HS-5 (cell line): ENCODE data around the gene RBMS1.

Source experiments
- DNase-seq: peaks from one replicate; pipeline ENCODE4 v3.0.0-alpha.2; 2012; ENCODE audit warnings: low read depth

The RBMS1 gene

DNA sequence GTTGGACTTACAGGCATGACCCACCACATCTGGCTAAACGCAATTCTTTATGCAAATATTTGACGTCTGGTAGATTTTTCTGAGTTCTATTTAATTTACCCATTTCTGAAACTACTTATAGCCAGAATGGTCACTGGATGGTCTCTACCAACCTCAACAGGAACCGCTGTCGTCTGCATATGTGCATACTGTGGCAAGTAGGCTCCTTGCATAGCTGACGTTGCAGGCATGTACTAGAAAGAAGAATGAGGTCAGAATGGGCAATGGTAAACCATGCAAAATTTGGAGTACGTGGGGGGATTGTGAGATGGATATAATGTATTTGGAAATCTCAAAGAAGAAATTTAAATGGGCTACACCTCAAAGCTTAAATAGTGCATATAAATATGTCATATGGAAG lies 216.5 kb downstream of the RBMS1 start:
- DNase-seq: no peak

GRCh38 chr2:160275656-160276055 lies 218.0 kb downstream of the RBMS1 start:
- no peak for DNase-seq

GRCh38 chr2:160271171-160272086 lies 222.2 kb downstream of the RBMS1 start:
- no peak for DNase-seq

- DNase-seq: no peak
These were observed 223.0 kb downstream of the RBMS1 start for GRCh38 chr2:160270571-160271113.

DNA sequence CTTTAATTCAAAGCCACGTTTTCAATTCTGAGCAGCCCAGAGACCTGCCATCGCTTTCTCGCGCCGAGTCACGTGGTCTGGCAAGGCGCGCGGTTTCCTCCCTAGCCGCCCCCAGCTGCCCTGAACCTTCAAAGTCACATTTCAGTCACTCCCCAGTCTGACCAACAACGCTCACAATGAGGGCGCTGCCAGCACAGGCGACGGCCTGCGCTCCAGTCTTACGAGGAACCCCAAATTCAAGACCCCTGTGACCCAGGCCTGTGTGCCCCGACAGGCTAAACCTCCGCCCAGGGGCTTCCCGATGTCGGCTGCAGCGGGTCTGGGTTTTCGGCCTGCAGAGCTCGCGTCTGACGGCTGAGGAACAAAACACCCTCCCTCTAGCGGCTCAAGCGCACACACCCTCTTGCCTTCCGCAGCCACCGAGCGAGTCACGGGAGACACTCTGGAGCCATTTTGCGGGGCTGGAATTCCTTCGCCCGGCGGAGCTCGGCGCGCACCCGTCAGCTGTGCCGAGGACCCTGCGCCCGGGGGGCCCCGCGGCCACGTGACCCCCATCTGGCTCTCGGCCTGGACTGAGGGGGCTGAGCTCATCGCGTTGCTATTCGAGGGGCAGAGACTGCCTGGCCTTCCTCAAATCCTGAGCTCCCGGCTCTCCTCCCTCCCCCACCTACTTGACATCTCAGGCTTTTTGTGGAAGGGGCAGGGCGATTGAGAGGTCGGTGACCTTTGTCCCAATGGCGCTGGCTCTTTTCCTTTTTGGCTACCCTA lies 223.6 kb downstream of the RBMS1 start:
- DNase-seq: peak; percentile 79

DNA sequence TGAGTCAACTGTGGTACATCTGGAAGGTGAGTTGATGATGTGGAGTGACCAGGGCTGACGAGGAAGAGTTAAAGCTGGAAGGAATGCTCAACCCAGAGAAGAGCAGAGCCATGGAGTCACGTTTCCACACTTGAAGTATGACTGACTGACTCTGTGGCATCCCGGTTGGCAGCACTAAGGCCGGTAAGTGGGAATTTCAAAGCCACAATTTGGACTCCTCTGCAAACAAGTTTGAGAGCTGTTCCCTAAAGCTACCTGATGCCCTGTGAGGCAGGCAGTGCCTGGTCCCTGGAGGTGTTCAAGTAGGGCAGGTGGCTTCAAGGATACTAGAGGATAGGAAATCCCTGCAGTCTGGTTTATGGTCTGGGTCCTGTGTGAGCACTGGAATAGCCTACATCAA lies 224.2 kb downstream of the RBMS1 start:
- DNase-seq: no peak

DNA sequence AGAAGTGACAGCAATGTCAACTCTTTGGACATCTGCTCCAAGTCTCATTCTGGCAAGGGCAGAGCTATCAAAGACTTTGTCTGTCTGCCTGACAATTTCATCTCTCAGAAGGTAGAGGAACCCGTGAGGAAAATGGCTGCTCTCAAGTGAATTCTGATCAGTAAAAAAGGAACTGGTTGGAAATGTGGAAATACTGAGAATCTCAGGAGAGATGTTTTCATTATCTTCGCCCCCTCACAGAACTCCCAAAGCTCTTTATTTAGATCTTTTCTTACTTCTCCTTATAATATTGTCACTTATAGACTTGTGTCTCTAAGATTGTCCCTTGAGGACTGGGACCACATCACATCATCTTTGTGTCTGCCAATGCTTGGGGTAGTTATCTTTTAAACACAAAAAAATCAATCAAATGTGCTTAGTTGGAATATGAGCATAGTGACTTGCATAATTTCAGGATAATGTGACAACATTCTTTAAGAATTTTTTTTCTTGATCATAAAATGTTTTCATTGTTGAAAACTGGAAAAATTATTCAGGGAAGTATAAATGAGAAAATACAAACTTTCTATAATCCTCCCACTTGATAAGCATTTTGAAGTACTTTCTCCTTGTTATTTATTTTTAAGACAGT lies 225.3 kb downstream of the RBMS1 start:
- DNase-seq: no peak

- DNase-seq: no peak
These were observed 225.9 kb downstream of the RBMS1 start for GRCh38 chr2:160267692-160268091.

DNA sequence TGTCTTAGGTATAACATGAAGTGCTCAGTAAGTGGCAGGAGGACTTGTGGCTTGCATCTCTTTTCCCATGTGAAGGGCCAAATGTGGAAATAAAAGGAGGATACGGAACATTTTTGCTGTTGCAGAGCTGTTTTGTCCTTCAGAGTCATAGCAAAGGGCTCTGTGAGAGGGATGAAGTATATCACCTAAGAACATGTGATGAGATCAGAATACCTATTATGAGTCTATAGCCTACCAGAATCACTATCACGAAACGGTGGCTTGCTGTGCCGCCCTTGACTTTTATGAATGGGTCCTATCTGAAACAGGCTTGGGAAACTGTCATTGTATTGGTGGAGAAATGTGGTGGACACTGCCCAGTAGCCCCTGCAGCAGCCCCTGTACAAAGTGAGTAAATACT lies 226.6 kb downstream of the RBMS1 start:
- DNase-seq: no peak

- no peak for DNase-seq
These were observed 227.5 kb downstream of the RBMS1 start for GRCh38 chr2:160266037-160266551.

GRCh38 chr2:160264308-160264707 lies 229.3 kb downstream of the RBMS1 start:
- no peak for DNase-seq

DNA sequence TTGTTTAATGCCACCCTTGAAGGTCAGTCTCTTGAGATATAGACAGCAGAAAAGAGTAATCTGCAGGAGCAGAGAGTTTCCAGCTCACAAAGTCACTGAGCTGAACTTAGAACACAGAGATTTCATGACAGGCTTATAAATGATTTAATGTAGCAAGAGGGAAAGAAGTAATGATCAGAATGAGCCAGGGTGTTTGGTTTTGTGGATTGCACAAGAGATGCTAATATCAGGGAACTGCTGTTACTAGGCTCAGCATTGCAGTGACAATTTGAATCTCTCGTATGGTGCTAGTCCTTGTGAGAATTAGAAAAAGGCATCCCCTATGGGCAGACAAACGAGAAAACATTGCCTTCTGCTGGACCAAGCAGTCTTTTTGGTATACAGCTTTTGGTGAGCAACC lies 231.9 kb downstream of the RBMS1 start:
- no peak for DNase-seq

DNA sequence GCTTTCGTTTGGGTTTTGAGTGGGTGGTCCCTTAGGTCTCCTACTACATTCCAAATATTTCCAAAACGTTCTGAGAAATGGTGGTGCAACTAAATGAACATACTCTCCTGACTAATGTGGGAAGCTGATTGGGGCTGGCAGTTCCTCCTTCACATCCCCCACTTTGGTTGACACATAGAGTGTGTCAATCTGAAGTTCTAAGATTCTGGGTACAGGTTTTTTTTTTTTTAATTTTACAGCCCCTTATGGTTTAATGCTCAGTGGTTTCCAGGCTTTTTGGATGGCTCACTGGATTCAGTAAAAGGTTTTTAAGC lies 235.2 kb downstream of the RBMS1 start:
- no peak for DNase-seq

GRCh38 chr2:160257743-160258491 lies 235.7 kb downstream of the RBMS1 start:
- DNase-seq: no peak

GRCh38 chr2:160257041-160257742 lies 236.4 kb downstream of the RBMS1 start:
- DNase-seq: no peak

GRCh38 chr2:160256507-160256906 lies 237.1 kb downstream of the RBMS1 start:
- no peak for DNase-seq

DNA sequence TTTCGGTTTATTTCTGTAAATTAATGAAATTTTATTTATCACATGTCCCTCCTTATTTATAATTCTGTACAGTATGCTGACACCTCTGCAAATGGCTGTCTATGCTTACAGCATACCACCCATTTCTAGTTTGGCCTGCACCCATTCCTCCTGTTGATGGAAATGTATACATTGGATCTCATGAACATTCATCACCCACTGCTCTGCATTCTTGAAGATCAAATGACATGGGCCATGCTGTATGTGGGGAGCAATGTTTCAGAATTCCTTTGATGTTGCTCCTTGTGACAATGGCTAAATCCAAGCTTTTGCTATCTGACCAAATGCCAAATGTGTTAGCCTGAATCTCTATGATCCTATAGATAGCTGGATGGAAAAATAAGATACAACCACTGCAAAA lies 238.2 kb downstream of the RBMS1 start:
- no peak for DNase-seq

GRCh38 chr2:160254189-160254762 lies 239.3 kb downstream of the RBMS1 start:
- no peak for DNase-seq

DNA sequence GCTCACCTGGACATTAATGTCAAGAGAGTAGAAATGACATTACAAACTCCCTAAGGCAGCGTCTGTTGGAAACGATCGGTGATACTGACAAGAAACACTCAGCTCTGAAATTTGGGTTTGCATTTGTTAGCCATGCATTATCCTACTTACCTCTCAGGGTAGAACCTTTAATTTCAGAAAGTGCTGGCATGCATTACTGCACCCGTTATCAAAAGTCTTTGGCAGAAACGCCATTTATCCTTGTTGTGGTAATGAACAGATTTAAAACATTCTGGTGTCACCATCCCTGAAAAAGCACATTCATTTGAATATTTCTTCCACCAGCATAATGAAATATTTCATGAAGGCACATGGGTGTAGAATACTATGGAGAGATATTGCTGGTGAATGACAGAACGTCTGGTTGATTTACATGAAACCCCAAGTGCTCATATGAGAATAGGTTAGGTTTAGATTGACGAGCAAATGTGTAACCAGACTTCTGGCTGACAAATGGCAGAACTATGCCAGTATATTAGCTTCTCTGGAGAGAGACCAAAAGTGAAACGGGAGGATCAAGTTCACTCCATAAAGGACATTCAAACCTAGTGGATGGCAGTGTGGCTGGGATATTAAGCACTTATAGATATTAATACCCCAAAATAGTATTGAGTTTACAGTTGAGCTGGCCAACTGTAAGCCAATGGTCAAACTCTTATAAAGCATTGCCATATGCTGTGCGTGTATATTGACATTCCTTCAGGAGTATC lies 240.0 kb downstream of the RBMS1 start:
- DNase-seq: no peak

- no peak for DNase-seq
These were observed 240.7 kb downstream of the RBMS1 start for GRCh38 chr2:160252900-160253299.
